Astrocyte of the cerebellum (primary cell): Measurements from ENCODE around the gene ALKBH8.
"Not testable (repeated sequence)": the region's sequence is repeated elsewhere in the genome, so short reads cannot be mapped to it uniquely, and the experiment has no call there.

Source experiments
- DNase-seq: peaks from one replicate; pipeline ENCODE4 v3.0.0-alpha.2; 2011; ENCODE audit warnings: low read depth
- H3K4me3 ChIP-seq: 2 replicates; pipeline ENCODE4 v1.5.1; 2011; ENCODE audit warnings: mild to moderate bottlenecking, low read depth, low read length, moderate library complexity
- CTCF ChIP-seq: IDR thresholded peaks from 2 replicates; pipeline ENCODE4 v1.5.1; 2012; ENCODE audit warnings: low read length, low read depth, moderate library complexity, mild to moderate bottlenecking; ENCODE audit errors: missing control alignments
- in situ Hi-C: cut with HindIII; loops from 2 replicates; pipeline ENCODE4 v1.10.0; 2017; ENCODE audit warnings: low sequenced_read_pairs

The ALKBH8 gene

GRCh38 chr11:107472966-107473365 is 92.6 kb downstream of the ALKBH8 start:
- TF ChIP-seq CTCF, result no peak
- H3K4me3 ChIP-seq, result no peak overlapping the region
- in situ Hi-C loops, result no loop called here
- no peak for DNase-seq

- no peak for DNase-seq
Measured at GRCh38 chr11:107468596-107468995, 96.9 kb downstream of the ALKBH8 start.

GRCh38 chr11:107467696-107468095 is 97.8 kb downstream of the ALKBH8 start:
- in situ Hi-C loops, result no loop called here
- no peak for TF ChIP-seq CTCF

More at GRCh38 chr11:107468596-107468995, 96.9 kb downstream of the ALKBH8 start:
- in situ Hi-C loops, result no loop called here
- no peak overlapping the region for H3K4me3 ChIP-seq
- TF ChIP-seq CTCF, result no peak

GRCh38 chr11:107466275-107466866 is 99.2 kb downstream of the ALKBH8 start:
- DNase-seq, H3K4me3 ChIP-seq, in situ Hi-C loops: not testable (repeated sequence)

More at GRCh38 chr11:107467696-107468095, 97.8 kb downstream of the ALKBH8 start:
- H3K4me3 ChIP-seq, result no peak overlapping the region
- no peak for DNase-seq

- peak; percentile 88 for DNase-seq
- peak within 1 kb of the TSS; percentile 90 for H3K4me3 ChIP-seq
- no peak for TF ChIP-seq CTCF
- in situ Hi-C loops, result no loop called here
Measured at GRCh38 chr11:107457558-107458271, 107.8 kb downstream of the ALKBH8 start, which contains the start of gene CWF19L2. Gene CWF19L2 (minus strand): TSS chr11:107457825. CDS start chr11:107457816, 9 bp downstream.

- no peak for TF ChIP-seq CTCF
- in situ Hi-C loops, result no loop called here
- H3K4me3 ChIP-seq, result peak overlapping the region; percentile 90
- DNase-seq, result no peak
Measured at GRCh38 chr11:107457205-107457557, 108.4 kb downstream of the ALKBH8 start.

GRCh38 chr11:107453594-107454286 is 111.8 kb downstream of the ALKBH8 start:
- no peak overlapping the region for H3K4me3 ChIP-seq
- DNase-seq, result no peak
- in situ Hi-C loops, result no loop called here
- TF ChIP-seq CTCF, result no peak
